ENCODE data around the gene FAM20A.

- no peak for TF ChIP-seq CTCF (IDR thresholded peaks at IDR 0.05)
- no peak for TF ChIP-seq POLR2A (IDR thresholded peaks at IDR 0.05)
Observed at GRCh38 chr17:68489919-68490318, 111.2 kb downstream of the FAM20A start.

All from heart left ventricle (tissue), 13 donors.